Measurements from ENCODE around the gene SLC6A4.

The SLC6A4 gene

GRCh38 chr17:30253312-30253711, 17.8 kb upstream of the SLC6A4 start:
- peak overlapping the region in 1 of 3 experiments; percentile 73 for H3K27ac Mint-ChIP-seq
- no peaks in the 10 kb centered on the region for H3K27me3 Mint-ChIP-seq (ENCODE audit: low read depth)
- H3K4me3 Mint-ChIP-seq = no peak overlapping the region
- H3K4me1 Mint-ChIP-seq = no peaks in the 10 kb centered on the region
- peaks cover 52% of the 10 kb centered on the region for H3K36me3 Mint-ChIP-seq (ENCODE audit: low read depth)
- TF ChIP-seq CTCF (IDR thresholded peaks at IDR 0.05; ENCODE audit: unreplicated experiment in 3 of 3) = no peak
- H3K9me3 Mint-ChIP-seq = no peaks in the 10 kb centered on the region

DNA sequence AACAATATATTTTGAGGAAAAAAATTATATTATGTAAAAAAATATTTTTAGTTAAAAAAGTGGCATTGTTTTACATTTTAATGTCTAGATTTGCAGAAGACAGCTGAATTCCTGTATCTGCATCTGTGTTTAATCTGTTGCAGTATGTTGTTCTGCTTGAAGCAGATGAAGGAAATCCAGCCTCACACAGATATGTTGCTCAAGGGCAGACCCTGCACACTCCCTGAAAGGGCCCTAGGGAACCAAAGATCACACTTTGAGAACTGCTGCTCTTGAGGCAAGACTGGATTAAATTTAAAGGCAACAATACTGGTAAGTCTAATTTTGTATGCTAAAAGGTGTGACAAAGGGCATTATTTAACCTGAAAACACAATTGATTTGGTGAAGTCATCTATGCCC, 16.4 kb upstream of the SLC6A4 start:
- no peak for TF ChIP-seq CTCF (IDR thresholded peaks at IDR 0.05; ENCODE audit: unreplicated experiment in 3 of 3)
- no peaks in the 10 kb centered on the region for H3K27me3 Mint-ChIP-seq (ENCODE audit: low read depth)
- H3K4me3 Mint-ChIP-seq = no peak overlapping the region
- no peaks in the 10 kb centered on the region for H3K9me3 Mint-ChIP-seq
- no peak overlapping the region for H3K27ac Mint-ChIP-seq
- no peaks in the 10 kb centered on the region for H3K4me1 Mint-ChIP-seq
- peaks cover 62% of the 10 kb centered on the region for H3K36me3 Mint-ChIP-seq (ENCODE audit: low read depth)

GRCh38 chr17:30249460-30249859, 14.0 kb upstream of the SLC6A4 start:
- no peak for TF ChIP-seq CTCF (IDR thresholded peaks at IDR 0.05; ENCODE audit: unreplicated experiment in 3 of 3)
- H3K36me3 Mint-ChIP-seq (ENCODE audit: low read depth) = peaks cover 60% of the 10 kb centered on the region
- H3K4me1 Mint-ChIP-seq = no peaks in the 10 kb centered on the region
- H3K27me3 Mint-ChIP-seq (ENCODE audit: low read depth) = peaks cover 3% of the 10 kb centered on the region
- no peak overlapping the region for H3K27ac Mint-ChIP-seq
- no peak overlapping the region for H3K4me3 Mint-ChIP-seq
- no peaks in the 10 kb centered on the region for H3K9me3 Mint-ChIP-seq

DNA sequence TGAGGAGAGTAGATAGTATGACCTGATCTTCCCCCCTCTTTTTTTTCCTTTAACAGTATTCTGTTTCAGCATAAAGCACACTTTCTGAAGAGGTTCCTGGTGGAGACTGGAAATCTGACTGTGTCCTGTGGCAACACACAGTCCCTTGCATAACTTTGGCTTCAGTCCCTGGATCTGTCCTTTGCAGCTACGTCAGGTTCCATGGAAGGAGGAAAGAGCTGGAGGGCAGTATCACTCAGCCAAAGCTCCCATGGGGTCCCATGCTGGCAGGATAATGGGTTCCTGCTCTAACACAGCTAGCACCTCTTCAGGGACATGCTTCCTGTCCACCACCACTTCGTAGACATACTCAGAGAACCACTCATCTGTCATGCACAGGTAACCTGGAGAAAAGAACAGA, 13.3 kb upstream of the SLC6A4 start:
- peaks cover 3% of the 10 kb centered on the region for H3K27me3 Mint-ChIP-seq (ENCODE audit: low read depth)
- no peaks in the 10 kb centered on the region for H3K4me1 Mint-ChIP-seq
- no peak overlapping the region for H3K27ac Mint-ChIP-seq
- peaks cover 60% of the 10 kb centered on the region for H3K36me3 Mint-ChIP-seq (ENCODE audit: low read depth)
- no peaks in the 10 kb centered on the region for H3K9me3 Mint-ChIP-seq
- no peak overlapping the region for H3K4me3 Mint-ChIP-seq
- TF ChIP-seq CTCF (IDR thresholded peaks at IDR 0.05; ENCODE audit: unreplicated experiment in 3 of 3) = no peak

DNA sequence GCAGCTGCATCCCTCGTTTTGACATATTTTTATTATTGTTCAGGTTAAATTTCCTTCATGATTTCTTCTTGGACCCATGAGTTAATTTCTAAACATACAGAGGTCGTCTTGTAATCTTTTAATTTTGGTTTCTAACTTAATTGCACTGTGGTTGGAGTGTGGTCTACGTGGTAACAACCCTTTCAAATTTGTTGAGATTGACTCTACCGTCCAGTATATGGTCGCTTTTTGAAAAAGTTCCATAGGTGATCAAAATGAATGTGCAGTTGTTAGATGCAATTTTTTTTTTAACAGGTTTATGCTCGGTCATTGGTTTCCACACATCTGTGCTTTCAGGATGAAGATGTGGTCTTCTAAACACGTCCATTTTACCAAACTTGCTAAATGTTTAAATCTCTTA, 11.0 kb upstream of the SLC6A4 start:
- Mint-ChIP-seq H3K4me1 (no peaks in the 10 kb centered on the region), H3K4me3 (no peak overlapping the region)

More for the DNA sequence above, 11.0 kb upstream of the SLC6A4 start:
- Mint-ChIP-seq H3K27me3 (ENCODE audit: low read depth) (peaks cover 3% of the 10 kb centered on the region), H3K36me3 (ENCODE audit: low read depth) (peaks cover 46% of the 10 kb centered on the region), H3K9me3 (no peaks in the 10 kb centered on the region), H3K27ac (no peak overlapping the region)
- no peak for TF ChIP-seq CTCF (IDR thresholded peaks at IDR 0.05; ENCODE audit: unreplicated experiment in 3 of 3)
